NT2/D1 (cell line): ENCODE measurements around the gene RASA2.

ENCODE experiments used
- DNase-seq: peaks from one replicate; pipeline ENCODE4 v3.0.0-alpha.2; 2011; ENCODE audit warnings: low read depth, low spot score
- H3K27me3 ChIP-seq: 2 replicates; pipeline ENCODE4 v1.6.0; 2011; ENCODE audit warnings: mild to moderate bottlenecking; ENCODE audit not compliant: insufficient read length, insufficient read depth
- H3K36me3 ChIP-seq: 2 replicates; pipeline ENCODE4 v1.6.1; 2011; ENCODE audit warnings: mild to moderate bottlenecking, low read length, mixed read lengths; ENCODE audit not compliant: insufficient read depth, insufficient read length
- H3K4me1 ChIP-seq: 2 replicates; pipeline ENCODE4 v1.5.1; 2011; ENCODE audit not compliant: insufficient read depth, insufficient read length
- H3K4me3 ChIP-seq: 2 replicates; pipeline ENCODE4 v1.5.1; 2011; ENCODE audit warnings: low read depth; ENCODE audit not compliant: insufficient read length
- H3K9ac ChIP-seq: 2 replicates; pipeline ENCODE4 v1.6.0; 2011; ENCODE audit warnings: low read depth; ENCODE audit not compliant: insufficient read length
- H3K9me3 ChIP-seq: 2 replicates; pipeline ENCODE4 v1.5.1; 2011; ENCODE audit warnings: mild to moderate bottlenecking, low read length; ENCODE audit not compliant: insufficient read depth
- SUZ12 ChIP-seq: IDR thresholded peaks from 2 replicates; pipeline ENCODE4 v1.6.1; 2011; ENCODE audit not compliant: insufficient read length, insufficient read depth; ENCODE audit errors: extremely low read depth
- YY1 ChIP-seq: IDR thresholded peaks from 2 replicates; pipeline ENCODE4 v1.6.1; 2011; ENCODE audit not compliant: insufficient read length, insufficient read depth
- ZNF274 ChIP-seq: IDR thresholded peaks from 2 replicates; pipeline ENCODE4 v1.6.1; 2011; ENCODE audit warnings: mild to moderate bottlenecking, low read depth, low read length

The RASA2 gene

GRCh38 chr3:141643391-141643790, 156.6 kb downstream of the RASA2 start:
- Histone ChIP-seq H3K27me3 (no peaks in the 10 kb centered on the region), H3K9ac (no peak overlapping the region), H3K4me1 (no peaks in the 10 kb centered on the region), H3K36me3 (no peaks in the 10 kb centered on the region), H3K4me3 (no peak overlapping the region), H3K9me3 (no peaks in the 10 kb centered on the region)
- TF ChIP-seq SUZ12 (no peak), YY1 (no peak), ZNF274 (no peak)
- DNase-seq: no peak

- no peaks in the 10 kb centered on the region for H3K9me3 ChIP-seq
- H3K4me3 ChIP-seq: no peak overlapping the region
- no peak for TF ChIP-seq ZNF274
- H3K4me1 ChIP-seq: no peaks in the 10 kb centered on the region
- no peaks in the 10 kb centered on the region for H3K36me3 ChIP-seq
- no peak overlapping the region for H3K9ac ChIP-seq
- H3K27me3 ChIP-seq: no peaks in the 10 kb centered on the region
- no peak for DNase-seq
Measured at GRCh38 chr3:141643796-141644195, 157.0 kb downstream of the RASA2 start.

- DNase-seq: no peak
Measured at GRCh38 chr3:141644931-141645330, 158.1 kb downstream of the RASA2 start.

GRCh38 chr3:141646760-141647561, 160.1 kb downstream of the RASA2 start:
- Histone ChIP-seq H3K9me3 (peaks cover 10% of the 10 kb centered on the region), H3K9ac (no peak overlapping the region), H3K4me1 (no peaks in the 10 kb centered on the region), H3K36me3 (no peaks in the 10 kb centered on the region), H3K27me3 (no peaks in the 10 kb centered on the region), H3K4me3 (no peak overlapping the region)
- peak; percentile 54 for DNase-seq
- TF ChIP-seq SUZ12 (no peak), YY1 (no peak), ZNF274 (no peak)

More at GRCh38 chr3:141644931-141645330, 158.1 kb downstream of the RASA2 start:
- Histone ChIP-seq H3K9me3 (no peaks in the 10 kb centered on the region), H3K9ac (no peak overlapping the region), H3K27me3 (no peaks in the 10 kb centered on the region), H3K4me3 (no peak overlapping the region), H3K4me1 (no peaks in the 10 kb centered on the region), H3K36me3 (no peaks in the 10 kb centered on the region)
- TF ChIP-seq ZNF274 (no peak), YY1 (no peak), SUZ12 (no peak)

- DNase-seq: no peak
- H3K9me3 ChIP-seq: peaks cover 10% of the 10 kb centered on the region
- H3K4me1 ChIP-seq: no peaks in the 10 kb centered on the region
- H3K36me3 ChIP-seq: no peaks in the 10 kb centered on the region
- no peaks in the 10 kb centered on the region for H3K27me3 ChIP-seq
- no peak overlapping the region for H3K4me3 ChIP-seq
- TF ChIP-seq ZNF274 (no peak), YY1 (no peak), SUZ12 (no peak)
- H3K9ac ChIP-seq: no peak overlapping the region
Measured at GRCh38 chr3:141647562-141647915, 160.7 kb downstream of the RASA2 start.

GRCh38 chr3:141648055-141648910, 161.5 kb downstream of the RASA2 start:
- H3K36me3 ChIP-seq: no peaks in the 10 kb centered on the region
- TF ChIP-seq YY1: no peak
- no peak for TF ChIP-seq SUZ12
- TF ChIP-seq ZNF274: no peak
- no peaks in the 10 kb centered on the region for H3K27me3 ChIP-seq
- peaks cover 10% of the 10 kb centered on the region for H3K9me3 ChIP-seq
- H3K4me3 ChIP-seq: no peak overlapping the region
- no peaks in the 10 kb centered on the region for H3K4me1 ChIP-seq
- no peak for DNase-seq
- no peak overlapping the region for H3K9ac ChIP-seq

- Histone ChIP-seq H3K4me1 (no peaks in the 10 kb centered on the region), H3K27me3 (no peaks in the 10 kb centered on the region), H3K36me3 (no peaks in the 10 kb centered on the region), H3K9ac (no peak overlapping the region), H3K4me3 (no peak overlapping the region), H3K9me3 (peaks cover 10% of the 10 kb centered on the region)
- TF ChIP-seq ZNF274 (no peak), YY1 (no peak), SUZ12 (no peak)
- no peak for DNase-seq
Measured at GRCh38 chr3:141649871-141650270, 163.0 kb downstream of the RASA2 start.
